ENCODE data around the gene DMP1. TPM values are rescaled to one million over a fixed set of nuclear protein-coding genes. Genes with fewer than 3 reads are reported as not detected.

DMP1 gene
- not detected in 3 replicates for total RNA-seq
- long read RNA-seq: 0 reads

- Mint-ChIP-seq H3K27me3 (ENCODE audit: low read depth) (no peaks in the 10 kb centered on the region), H3K36me3 (ENCODE audit: low read depth) (no peaks in the 10 kb centered on the region), H3K4me1 (ENCODE audit: low read depth) (no peaks in the 10 kb centered on the region), H3K4me3 (ENCODE audit: unreplicated experiment) (no peak within 1 kb of the TSS), H3K27ac (ENCODE audit: unreplicated experiment) (no peak within 1 kb of the TSS), H3K9me3 (ENCODE audit: low read depth) (no peaks in the 10 kb centered on the region)
- no peak for TF ChIP-seq CTCF (IDR thresholded peaks at IDR 0.05)
- no peak for DNase-seq (ENCODE audit: low spot score)
These were observed at the start of gene DMP1 for GRCh38 chr4:87649980-87650379. TSS of gene DMP1 (plus strand) at chr4:87650280. CDS start at chr4:87656493, 6,213 bp downstream.

GRCh38 chr4:87601361-87601760, 48.7 kb upstream of the DMP1 start:
- peaks cover 2% of the 10 kb centered on the region for H3K27me3 Mint-ChIP-seq (ENCODE audit: low read depth)
- peaks cover 3% of the 10 kb centered on the region for H3K36me3 Mint-ChIP-seq (ENCODE audit: low read depth)
- H3K4me3 Mint-ChIP-seq (ENCODE audit: unreplicated experiment): no peak overlapping the region
- H3K27ac Mint-ChIP-seq (ENCODE audit: unreplicated experiment): no peak overlapping the region
- DNase-seq (ENCODE audit: low spot score): no peak
- H3K4me1 Mint-ChIP-seq (ENCODE audit: low read depth): no peaks in the 10 kb centered on the region
- H3K9me3 Mint-ChIP-seq (ENCODE audit: low read depth): peaks cover 25% of the 10 kb centered on the region
- no peak for TF ChIP-seq CTCF (IDR thresholded peaks at IDR 0.05)

GRCh38 chr4:87608229-87608628, 41.9 kb upstream of the DMP1 start, which contains the start of gene DSPP:
TSS of gene DSPP (plus strand) at chr4:87608529. CDS start at chr4:87610909, 2,380 bp downstream.
- Mint-ChIP-seq H3K4me1 (ENCODE audit: low read depth) (no peaks in the 10 kb centered on the region), H3K27me3 (ENCODE audit: low read depth) (no peaks in the 10 kb centered on the region), H3K9me3 (ENCODE audit: low read depth) (no peaks in the 10 kb centered on the region), H3K27ac (ENCODE audit: unreplicated experiment) (no peak within 1 kb of the TSS), H3K4me3 (ENCODE audit: unreplicated experiment) (no peak within 1 kb of the TSS), H3K36me3 (ENCODE audit: low read depth) (no peaks in the 10 kb centered on the region)
- TF ChIP-seq CTCF (IDR thresholded peaks at IDR 0.05): no peak
- no peak for DNase-seq (ENCODE audit: low spot score)

- DNase-seq (ENCODE audit: low spot score): no peak
- no peaks in the 10 kb centered on the region for H3K4me1 Mint-ChIP-seq (ENCODE audit: low read depth)
- TF ChIP-seq CTCF (IDR thresholded peaks at IDR 0.05): no peak
- peaks cover 11% of the 10 kb centered on the region for H3K27me3 Mint-ChIP-seq (ENCODE audit: low read depth)
- no peak overlapping the region for H3K4me3 Mint-ChIP-seq (ENCODE audit: unreplicated experiment)
- no peak overlapping the region for H3K27ac Mint-ChIP-seq (ENCODE audit: unreplicated experiment)
- H3K9me3 Mint-ChIP-seq (ENCODE audit: low read depth): no peaks in the 10 kb centered on the region
- no peaks in the 10 kb centered on the region for H3K36me3 Mint-ChIP-seq (ENCODE audit: low read depth)
These were observed 35.7 kb upstream of the DMP1 start for GRCh38 chr4:87614292-87614890.

GRCh38 chr4:87616268-87616667, 33.8 kb upstream of the DMP1 start:
- no peak for TF ChIP-seq CTCF (IDR thresholded peaks at IDR 0.05)
- Mint-ChIP-seq H3K4me3 (ENCODE audit: unreplicated experiment) (no peak overlapping the region), H3K36me3 (ENCODE audit: low read depth) (no peaks in the 10 kb centered on the region), H3K27ac (ENCODE audit: unreplicated experiment) (no peak overlapping the region), H3K27me3 (ENCODE audit: low read depth) (peaks cover 21% of the 10 kb centered on the region), H3K9me3 (ENCODE audit: low read depth) (no peaks in the 10 kb centered on the region), H3K4me1 (ENCODE audit: low read depth) (no peaks in the 10 kb centered on the region)
- DNase-seq (ENCODE audit: low spot score): no peak
